DMS153 treated with DMSO at 0.1 percent for 48 hours (cell line): ENCODE measurements around the gene FBXO34.
A peak's percentile ranks its signal among the peaks of the same experiment; 100 is the strongest.
"Not testable (repeated sequence)": the region's sequence is repeated elsewhere in the genome, so short reads cannot be mapped to it uniquely, and the experiment has no call there.

ENCODE experiments used
- DNase-seq: peaks from one replicate; lab custom pipeline; 2025; ENCODE audit not compliant: unreplicated experiment; lab: John Stamatoyannopoulos, UW

The FBXO34 gene

DNA sequence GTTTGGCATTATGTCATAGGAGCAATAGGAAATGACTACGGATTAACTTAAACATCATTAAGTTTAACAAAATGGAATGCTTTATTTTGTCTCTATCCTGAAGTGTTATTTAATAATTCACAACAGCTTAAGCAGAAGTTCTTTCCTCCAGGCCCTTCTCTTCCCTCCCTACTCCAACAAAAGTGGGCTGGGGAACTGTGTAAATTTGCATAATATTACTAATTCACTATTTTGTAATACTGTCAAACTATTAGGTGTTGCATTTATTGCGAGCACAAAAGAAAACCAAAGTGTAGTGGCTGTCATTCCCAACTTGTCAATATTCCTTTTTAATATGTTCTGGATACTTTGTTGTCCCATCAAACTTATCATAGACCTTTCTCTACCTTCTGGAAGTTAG, 70.6 kb downstream of the FBXO34 start:
- no peak for DNase-seq

- not testable (repeated sequence) for DNase-seq
Observed at GRCh38 chr14:55344582-55345163, 73.5 kb downstream of the FBXO34 start.

DNA sequence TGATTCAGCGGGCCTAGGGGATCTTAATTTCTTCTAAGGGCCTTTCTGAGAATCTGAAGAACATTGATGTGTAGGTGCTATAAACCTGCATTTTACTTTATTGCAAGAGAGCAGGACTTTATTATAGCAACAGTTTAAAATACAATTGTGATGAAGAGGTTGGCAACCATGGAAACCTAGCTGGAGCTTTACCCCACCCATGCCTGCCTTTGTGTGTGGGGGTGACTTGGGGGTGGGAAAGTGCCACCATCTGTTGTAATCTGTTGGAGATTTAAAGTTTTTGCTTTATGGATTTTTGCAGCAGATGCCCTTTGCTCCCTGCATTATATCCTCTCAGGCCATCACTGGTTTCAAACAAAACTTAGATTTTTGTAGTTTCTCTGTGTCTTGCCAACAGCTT, 75.8 kb downstream of the FBXO34 start:
- DNase-seq = no peak

GRCh38 chr14:55347748-55348147, 76.5 kb downstream of the FBXO34 start:
- no peak for DNase-seq

DNA sequence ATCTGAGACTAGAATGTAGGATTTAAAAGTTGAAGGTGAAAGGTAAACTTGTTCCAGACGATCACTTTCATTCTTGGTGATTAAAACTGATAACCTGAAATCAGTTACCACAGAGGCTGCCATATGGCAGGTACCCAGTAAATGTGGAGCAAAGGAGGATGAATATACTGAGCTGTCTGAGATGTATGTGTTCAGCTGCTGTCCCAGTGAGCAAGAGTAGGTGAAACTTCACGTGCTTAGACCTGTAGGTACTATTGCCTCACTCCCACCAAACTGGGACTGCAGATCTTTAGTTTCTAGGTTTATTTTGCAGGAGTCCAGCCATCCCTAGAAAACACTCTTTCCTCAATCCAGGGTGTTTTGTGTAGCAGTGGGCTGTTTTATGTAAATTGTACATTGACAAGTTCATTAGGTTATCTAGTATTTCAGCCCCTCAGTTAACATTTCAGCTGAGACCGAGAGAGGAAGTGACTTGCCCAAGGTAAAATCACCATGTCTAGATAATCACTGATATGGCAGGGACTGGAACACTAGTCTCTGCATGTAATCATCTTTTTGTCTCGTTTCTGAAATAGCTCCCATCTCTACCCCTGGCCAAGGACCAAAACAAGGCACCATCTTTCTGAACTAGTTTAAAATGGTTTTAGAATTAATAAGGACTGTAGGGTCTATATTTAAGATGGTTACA, 77.7 kb downstream of the FBXO34 start:
- no peak for DNase-seq

DNA sequence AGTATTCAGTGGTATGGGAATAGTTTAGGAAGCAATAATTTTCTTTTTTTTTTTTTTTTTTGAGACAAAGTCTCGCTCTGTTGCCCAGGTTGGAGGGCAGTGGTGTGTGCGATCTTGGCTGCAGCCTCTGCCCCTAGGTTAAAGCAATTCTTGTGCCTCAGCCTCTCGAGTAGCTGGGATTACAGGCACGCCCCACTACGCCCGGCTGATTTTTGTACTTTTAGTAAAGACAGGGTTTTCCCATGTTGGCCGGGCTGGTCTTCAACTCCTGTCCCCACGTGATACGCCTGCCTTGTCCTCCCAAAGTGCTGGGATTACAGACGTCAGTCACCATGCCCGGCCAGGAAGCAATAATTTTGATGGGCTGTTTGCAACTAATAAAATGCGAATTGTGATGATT, 78.3 kb downstream of the FBXO34 start:
- DNase-seq = no peak

DNA sequence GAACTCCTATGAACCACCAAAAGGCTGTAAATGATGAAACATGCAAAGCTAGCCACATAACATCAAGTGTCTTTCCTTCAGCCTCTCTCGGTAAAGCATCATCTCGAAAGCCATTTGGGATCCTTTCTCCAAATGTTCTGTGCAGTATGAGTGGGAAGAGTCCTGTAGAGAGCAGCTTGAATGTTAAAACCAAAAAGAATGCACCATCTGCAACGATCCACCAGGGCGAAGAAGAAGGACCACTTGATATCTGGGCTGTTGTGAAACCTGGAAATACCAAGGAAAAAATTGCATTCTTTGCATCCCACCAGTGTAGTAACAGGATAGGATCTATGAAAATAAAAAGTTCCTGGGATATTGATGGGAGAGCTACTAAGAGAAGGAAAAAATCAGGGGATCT, 79.2 kb downstream of the FBXO34 start:
- DNase-seq = no peak

DNA sequence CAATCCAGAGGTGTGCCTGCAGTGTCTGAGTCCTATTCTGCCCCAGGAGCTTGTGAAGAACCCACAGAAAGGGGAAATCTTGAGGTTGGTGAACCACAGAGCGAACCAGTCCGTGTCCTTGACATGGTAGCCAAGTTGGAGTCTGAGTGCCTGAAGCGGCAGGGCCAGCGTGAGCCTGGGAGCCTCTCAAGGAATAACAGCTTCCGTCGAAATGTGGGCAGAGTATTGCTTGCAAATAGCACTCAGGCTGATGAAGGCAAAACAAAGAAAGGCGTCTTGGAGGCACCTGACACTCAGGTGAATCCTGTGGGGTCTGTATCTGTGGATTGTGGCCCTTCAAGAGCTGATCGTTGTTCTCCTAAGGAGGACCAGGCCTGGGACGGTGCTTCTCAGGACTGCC, 79.9 kb downstream of the FBXO34 start:
- DNase-seq = no peak

DNA sequence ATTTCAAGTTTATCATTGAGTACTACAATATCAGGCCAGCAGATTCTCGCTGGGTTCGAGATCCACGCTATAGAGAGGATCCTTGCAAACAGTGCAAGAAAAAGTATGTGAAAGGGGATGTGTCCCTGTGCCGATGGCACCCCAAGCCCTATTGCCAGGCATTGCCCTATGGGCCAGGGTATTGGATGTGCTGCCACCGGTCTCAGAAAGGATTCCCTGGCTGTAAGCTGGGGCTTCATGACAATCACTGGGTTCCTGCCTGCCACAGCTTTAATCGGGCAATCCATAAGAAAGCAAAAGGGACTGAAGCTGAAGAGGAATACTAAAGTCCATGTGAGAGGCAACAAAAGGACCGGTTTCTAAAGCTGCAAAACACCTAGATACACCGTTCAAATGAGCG, 81.0 kb downstream of the FBXO34 start:
- DNase-seq = no peak

DNA sequence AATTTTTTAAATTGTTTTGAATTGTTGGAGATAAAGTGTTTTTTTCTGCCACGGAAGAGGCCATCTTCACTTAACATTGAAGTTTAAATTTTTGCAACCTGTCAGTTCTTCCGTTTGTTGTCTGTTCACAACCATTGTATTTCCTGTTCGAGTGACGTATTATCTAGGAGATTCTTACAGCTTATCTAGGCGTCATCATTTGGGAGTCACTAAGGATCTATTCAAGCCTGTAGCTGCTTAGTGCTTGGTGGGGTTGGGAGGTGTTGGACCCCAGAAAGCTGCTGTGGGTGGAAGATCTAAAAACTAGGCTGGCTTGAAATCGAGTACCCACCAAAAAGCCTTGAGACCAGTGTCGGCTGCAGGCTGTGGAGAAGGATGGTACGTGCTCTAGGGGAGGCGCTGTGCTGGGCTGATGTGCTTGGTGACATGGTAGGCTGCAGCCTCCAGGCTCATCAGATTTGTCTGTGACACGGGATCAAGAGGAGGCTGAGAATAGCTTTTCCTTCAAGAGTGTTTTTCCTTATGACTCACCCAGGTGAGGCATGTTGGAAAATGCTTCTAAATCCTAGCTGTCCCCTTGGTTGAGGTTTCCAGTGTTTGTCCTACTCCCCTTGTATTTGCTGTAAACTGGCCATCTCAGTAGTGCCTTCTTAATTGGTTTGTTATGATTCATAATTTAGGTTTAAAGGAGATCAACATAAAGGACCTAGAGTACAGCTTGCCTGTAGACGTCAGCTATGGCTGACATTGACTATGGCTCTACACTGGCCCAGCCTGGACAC, 82.7 kb downstream of the FBXO34 start:
- no peak for DNase-seq

- DNase-seq = peak; percentile 32
Observed at GRCh38 chr14:55354500-55354899, 83.3 kb downstream of the FBXO34 start.

GRCh38 chr14:55355922-55356321, 84.7 kb downstream of the FBXO34 start:
- no peak for DNase-seq

- peak; percentile 65 for DNase-seq
Observed at GRCh38 chr14:55356913-55357312, 85.7 kb downstream of the FBXO34 start.

DNA sequence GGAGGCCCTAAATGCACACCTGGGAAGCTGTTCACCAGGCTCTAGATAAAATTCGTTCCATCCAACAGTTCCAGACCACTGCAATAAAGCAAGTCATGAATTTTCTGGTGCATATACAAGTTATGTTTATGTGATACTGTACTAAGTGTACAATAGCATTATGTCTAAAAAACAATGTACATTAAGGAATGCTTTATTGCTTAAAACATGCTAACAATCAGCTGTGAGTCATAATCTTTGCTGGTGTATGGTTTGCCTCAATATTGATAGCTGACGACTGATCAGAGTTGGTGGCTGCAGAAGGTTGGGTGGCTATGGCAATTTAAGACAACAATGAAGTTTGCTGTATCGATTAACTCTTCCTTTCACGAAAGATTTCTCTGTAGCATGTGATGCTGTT, 88.1 kb downstream of the FBXO34 start:
- DNase-seq = no peak

DNA sequence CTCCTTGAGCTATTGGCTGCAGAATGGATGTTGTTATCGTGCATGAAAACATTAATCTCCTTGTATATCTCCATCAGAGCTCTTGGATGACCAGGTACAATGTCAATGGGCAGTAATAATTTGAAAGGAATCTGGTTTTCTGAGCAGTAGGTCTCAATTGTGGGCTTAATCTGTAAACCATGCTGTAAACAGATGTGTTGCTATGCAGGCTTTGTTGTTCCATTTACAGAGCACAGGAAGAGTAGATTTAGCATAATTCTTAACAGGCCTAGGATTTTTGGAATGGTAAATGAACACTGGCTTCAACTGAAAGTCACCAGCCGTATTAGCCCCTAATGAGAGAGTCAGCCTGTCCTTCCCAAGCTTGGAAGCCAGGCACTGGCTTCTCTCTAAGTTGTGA, 90.0 kb downstream of the FBXO34 start:
- no peak for DNase-seq

DNA sequence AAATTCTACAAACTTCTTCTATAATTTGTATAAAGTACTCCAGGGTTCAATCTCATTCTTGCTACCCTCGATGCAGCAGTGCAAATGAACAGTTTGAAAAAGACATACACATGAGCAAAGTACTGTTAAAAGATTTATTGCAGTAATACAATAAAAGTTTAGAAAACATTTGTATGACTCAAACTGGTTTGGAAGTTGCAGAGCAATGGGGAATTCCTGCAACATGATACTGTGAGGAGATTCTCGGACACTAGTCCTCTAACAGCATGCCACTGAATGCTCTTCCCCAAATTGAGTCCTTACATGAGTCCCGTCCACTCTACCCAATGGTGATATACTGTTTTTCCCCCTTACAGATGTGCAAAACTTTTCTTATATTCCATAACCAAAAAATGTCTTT, 95.0 kb downstream of the FBXO34 start:
- no peak for DNase-seq

GRCh38 chr14:55370883-55371455, 99.7 kb downstream of the FBXO34 start:
- DNase-seq = no peak

DNA sequence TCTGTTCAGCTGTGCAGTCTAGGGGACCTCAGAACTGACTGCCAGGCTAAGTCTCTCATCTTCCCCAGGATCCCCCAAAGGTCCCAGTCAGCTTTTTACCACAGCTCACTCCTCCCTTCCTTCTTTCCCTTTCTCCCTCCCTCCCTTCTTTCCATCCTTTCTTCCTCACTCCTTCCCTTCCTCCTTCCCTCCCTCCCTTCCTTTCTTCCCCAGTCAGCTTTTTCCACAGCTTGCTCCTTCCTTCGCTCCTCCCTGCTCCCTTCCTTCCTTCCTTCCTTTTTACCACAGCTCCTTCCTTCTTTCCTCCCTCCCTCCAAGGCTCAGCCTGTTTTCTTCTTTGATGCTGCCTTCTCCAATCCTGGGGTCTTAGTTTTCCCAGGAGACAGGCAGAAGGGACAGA, 101.2 kb downstream of the FBXO34 start:
- no peak for DNase-seq

GRCh38 chr14:55372825-55373224, 101.6 kb downstream of the FBXO34 start:
- no peak for DNase-seq

DNA sequence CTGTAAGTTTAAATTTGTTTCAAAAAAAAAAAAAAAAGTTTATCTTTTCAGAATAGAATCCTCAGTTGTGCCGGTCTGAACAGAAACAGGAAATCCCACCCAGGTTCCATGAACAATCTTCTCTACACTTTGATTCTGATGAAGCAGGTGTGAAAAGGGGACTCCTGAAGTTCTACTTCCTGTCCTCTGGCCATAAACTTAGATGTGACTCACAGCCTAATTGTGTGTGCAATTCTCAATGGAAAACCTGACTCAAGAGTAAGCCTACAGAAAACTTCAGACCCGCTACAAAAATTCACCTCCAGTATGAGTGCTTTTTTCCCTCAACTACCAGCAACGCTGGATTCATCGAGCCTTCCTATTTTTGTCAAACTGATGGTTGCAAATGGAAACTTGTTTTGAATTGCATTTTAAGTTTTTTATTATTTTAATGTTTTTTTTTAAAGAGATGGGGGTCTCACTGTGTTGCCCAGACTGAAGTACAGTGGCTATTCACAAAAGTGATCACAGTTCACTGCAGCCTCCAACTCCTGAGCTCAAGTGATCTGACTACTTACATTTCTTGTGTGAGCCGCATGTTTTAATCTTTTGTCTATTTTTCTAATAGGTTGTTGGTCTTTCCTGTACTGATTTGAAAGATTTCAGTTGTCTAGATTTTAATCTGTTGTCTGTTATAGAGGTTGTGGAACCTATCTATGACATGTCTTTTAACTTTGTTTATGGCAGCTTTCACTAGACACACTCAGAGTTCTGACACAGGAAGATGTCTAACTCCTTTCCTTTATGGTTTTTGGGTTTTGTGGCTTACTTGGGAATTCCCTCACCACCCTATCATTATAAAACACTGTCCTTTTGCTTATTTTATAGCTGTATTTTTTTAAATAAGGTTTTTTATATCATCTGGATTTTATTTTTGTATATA, 102.8 kb downstream of the FBXO34 start:
- DNase-seq = no peak

- no peak for DNase-seq
Observed at GRCh38 chr14:55374771-55375170, 103.5 kb downstream of the FBXO34 start.
